Thyroid gland (tissue), 4 donors: ENCODE data around the gene STK24.

ENCODE experiments used
- POLR2A ChIP-seq, 2 donors: fragments of 450-650 bp; IDR thresholded peaks; one replicate each; pipeline ENCODE4 v1.6.1; 2017; ENCODE audit warnings: antibody characterized with exemption in 2 of 2, mild to moderate bottlenecking in 2 of 2, moderate library complexity in 1 of 2
- TF ChIP-seq, protein P1 (sequence below), 6 experiments: fragments of 200-600 bp in 3 of 6; fragments of 450-650 bp in 3 of 6; sonication (generic) in 3 of 6; IDR thresholded peaks; one replicate each; pipeline ENCODE4 v1.5.1; 2016 to 2019; ENCODE audit warnings: antibody characterized with exemption in 6 of 6, mild to moderate bottlenecking in 2 of 6, inconsistent platforms in 1 of 6, moderate library complexity in 1 of 6

DNA sequence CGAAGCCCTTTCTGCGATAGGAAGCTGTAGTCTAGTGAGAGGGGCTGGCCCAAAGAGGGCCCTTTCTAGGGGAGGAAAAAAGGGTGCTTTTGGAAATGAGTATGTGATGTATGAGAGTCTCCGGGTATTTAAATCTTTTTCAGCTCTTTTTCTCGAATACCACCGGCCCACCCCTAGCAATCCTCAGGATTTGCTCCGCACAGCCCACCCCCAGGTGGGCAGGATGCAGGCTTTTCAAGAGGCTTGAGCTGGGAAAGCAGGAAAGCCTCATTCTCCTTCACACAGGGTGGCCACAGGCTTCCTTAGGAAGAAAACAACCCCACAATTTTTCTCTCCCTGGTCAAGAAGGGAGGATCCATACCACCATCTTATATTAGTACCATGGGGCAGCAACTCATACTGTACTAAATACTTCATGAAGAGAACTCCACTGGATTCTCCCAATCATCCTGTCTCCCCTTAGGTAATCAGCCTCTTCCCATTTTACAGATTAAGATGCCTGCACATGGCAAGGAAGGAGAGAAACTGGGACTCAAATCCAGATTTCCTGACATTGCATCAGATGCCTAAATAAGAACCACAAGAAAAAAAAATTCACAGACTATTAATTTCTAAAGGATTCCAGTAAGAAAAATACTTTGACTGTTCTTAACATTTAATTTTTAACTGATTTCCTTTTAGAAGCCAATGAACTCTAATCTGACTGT, 84.4 kb downstream of the STK24 start:
- no peak for TF ChIP-seq POLR2A (IDR thresholded peaks at IDR 0.05)
- TF ChIP-seq, protein P1, sequence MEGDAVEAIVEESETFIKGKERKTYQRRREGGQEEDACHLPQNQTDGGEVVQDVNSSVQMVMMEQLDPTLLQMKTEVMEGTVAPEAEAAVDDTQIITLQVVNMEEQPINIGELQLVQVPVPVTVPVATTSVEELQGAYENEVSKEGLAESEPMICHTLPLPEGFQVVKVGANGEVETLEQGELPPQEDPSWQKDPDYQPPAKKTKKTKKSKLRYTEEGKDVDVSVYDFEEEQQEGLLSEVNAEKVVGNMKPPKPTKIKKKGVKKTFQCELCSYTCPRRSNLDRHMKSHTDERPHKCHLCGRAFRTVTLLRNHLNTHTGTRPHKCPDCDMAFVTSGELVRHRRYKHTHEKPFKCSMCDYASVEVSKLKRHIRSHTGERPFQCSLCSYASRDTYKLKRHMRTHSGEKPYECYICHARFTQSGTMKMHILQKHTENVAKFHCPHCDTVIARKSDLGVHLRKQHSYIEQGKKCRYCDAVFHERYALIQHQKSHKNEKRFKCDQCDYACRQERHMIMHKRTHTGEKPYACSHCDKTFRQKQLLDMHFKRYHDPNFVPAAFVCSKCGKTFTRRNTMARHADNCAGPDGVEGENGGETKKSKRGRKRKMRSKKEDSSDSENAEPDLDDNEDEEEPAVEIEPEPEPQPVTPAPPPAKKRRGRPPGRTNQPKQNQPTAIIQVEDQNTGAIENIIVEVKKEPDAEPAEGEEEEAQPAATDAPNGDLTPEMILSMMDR (IDR thresholded peaks at IDR 0.05), result no peak
